Adrenal gland (tissue), 5 donors: ENCODE measurements around the gene CASP9.

ENCODE experiments used
- POLR2A ChIP-seq, 2 donors: fragments of 450-650 bp; IDR thresholded peaks; one replicate each; pipeline ENCODE4 v1.6.1; 2017; ENCODE audit warnings: antibody characterized with exemption in 2 of 2, mild to moderate bottlenecking in 2 of 2, moderate library complexity in 1 of 2
- TF ChIP-seq, protein P1 (sequence below), 6 experiments: fragments of 450-650 bp in 4 of 6; fragments of 200-600 bp in 2 of 6; sonication (generic) in 1 of 6; IDR thresholded peaks; 1 replicate in 5 of 6; 2 replicates in 1 of 6; pipeline versions ENCODE4 v1.5.1 to v1.8.0; 2016 to 2021; ENCODE audit warnings: antibody characterized with exemption in 6 of 6, mild to moderate bottlenecking in 2 of 6, moderate library complexity in 1 of 6
- donor health status: DM: no; HTN: no; CAD: no.

DNA sequence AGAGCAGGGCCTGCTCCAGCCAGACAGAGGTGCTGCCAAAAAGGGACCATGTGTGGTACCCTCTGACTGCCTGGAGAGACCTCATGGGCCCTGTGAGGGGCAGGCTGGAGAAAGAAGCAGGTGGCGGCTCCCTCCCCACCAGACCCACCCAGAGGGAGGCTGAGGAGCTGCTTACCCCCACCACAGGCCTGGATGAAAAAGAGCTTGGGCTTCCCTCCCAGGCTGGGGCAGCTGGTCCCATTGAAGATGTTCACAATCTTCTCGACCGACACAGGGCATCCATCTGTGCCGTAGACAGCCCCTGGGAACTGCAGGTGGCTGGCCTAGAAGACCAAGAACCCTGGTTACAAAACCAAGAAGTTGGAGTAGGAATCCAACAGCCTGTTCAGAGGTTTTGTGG lies 19.6 kb downstream of the CASP9 start:
- TF ChIP-seq, protein P1, sequence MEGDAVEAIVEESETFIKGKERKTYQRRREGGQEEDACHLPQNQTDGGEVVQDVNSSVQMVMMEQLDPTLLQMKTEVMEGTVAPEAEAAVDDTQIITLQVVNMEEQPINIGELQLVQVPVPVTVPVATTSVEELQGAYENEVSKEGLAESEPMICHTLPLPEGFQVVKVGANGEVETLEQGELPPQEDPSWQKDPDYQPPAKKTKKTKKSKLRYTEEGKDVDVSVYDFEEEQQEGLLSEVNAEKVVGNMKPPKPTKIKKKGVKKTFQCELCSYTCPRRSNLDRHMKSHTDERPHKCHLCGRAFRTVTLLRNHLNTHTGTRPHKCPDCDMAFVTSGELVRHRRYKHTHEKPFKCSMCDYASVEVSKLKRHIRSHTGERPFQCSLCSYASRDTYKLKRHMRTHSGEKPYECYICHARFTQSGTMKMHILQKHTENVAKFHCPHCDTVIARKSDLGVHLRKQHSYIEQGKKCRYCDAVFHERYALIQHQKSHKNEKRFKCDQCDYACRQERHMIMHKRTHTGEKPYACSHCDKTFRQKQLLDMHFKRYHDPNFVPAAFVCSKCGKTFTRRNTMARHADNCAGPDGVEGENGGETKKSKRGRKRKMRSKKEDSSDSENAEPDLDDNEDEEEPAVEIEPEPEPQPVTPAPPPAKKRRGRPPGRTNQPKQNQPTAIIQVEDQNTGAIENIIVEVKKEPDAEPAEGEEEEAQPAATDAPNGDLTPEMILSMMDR (IDR thresholded peaks at IDR 0.05) = no peak
- TF ChIP-seq POLR2A (IDR thresholded peaks at IDR 0.05) = no peak
